Activated T-helper 17 cell treated with anti-CD3 and anti-CD28 coated beads, Interleukin-2, amount 50 U/mL, for 72 hours (primary cell): Measurements from ENCODE around the gene MEP1B. TPM values are rescaled to one million over a fixed set of nuclear protein-coding genes. Genes with fewer than 3 reads are reported as not detected.
"Not testable (repeated sequence)": the region's sequence is repeated elsewhere in the genome, so short reads cannot be mapped to it uniquely, and the experiment has no call there.

Experiments used
- ATAC-seq: fragments of 150-1000 bp; cut with Tn5 transposase; replicated peaks from 2 replicates; pipeline ENCODE4 v1.10.0; 2021; ENCODE audit warnings: mild to moderate bottlenecking, moderate library complexity
- H3K27ac Mint-ChIP-seq: one replicate; pipeline ENCODE4 v1.8.0; 2022; ENCODE audit warnings: mixed read lengths
- H3K27me3 Mint-ChIP-seq: one replicate; pipeline ENCODE4 v1.8.0; 2022; ENCODE audit warnings: mixed read lengths
- H3K36me3 Mint-ChIP-seq: one replicate; pipeline ENCODE4 v1.8.0; 2022; ENCODE audit warnings: low read depth, mild to moderate bottlenecking, mixed read lengths
- H3K4me1 Mint-ChIP-seq: one replicate; pipeline ENCODE4 v1.8.0; 2022; ENCODE audit warnings: mixed read lengths
- H3K4me3 Mint-ChIP-seq: one replicate; pipeline ENCODE4 v1.8.0; 2022; ENCODE audit warnings: mild to moderate bottlenecking, mixed read lengths
- H3K9me3 Mint-ChIP-seq: one replicate; pipeline ENCODE4 v1.8.0; 2022; ENCODE audit warnings: mixed read lengths
- total RNA-seq, 2 donors: library from RNA; stranded (reverse); gene quantifications; one replicate each; pipeline ENCODE4 v1.2.3, GENCODE V29; 2022

Gene MEP1B
- total RNA-seq, 2 donors from 2014 or later = 0.11 to 0.13 TPM

GRCh38 chr18:32183503-32183902 lies 6.3 kb upstream of the MEP1B start:
- no peak overlapping the region for H3K27ac Mint-ChIP-seq
- no peaks in the 10 kb centered on the region for H3K36me3 Mint-ChIP-seq
- H3K4me1 Mint-ChIP-seq = no peaks in the 10 kb centered on the region
- peaks cover 16% of the 10 kb centered on the region for H3K27me3 Mint-ChIP-seq
- H3K4me3 Mint-ChIP-seq = no peak overlapping the region
- ATAC-seq = no peak
- peaks cover 9% of the 10 kb centered on the region for H3K9me3 Mint-ChIP-seq

- H3K4me1 Mint-ChIP-seq = no peaks in the 10 kb centered on the region
- H3K4me3 Mint-ChIP-seq = no peak overlapping the region
- ATAC-seq = no peak
- peaks cover 22% of the 10 kb centered on the region for H3K27me3 Mint-ChIP-seq
- H3K36me3 Mint-ChIP-seq = no peaks in the 10 kb centered on the region
- H3K27ac Mint-ChIP-seq = no peak overlapping the region
- H3K9me3 Mint-ChIP-seq = no peaks in the 10 kb centered on the region
These were observed 370 bp downstream of the MEP1B start for GRCh38 chr18:32190209-32190608.

- Mint-ChIP-seq H3K36me3 (no peaks in the 10 kb centered on the region), H3K4me1 (no peaks in the 10 kb centered on the region), H3K9me3 (no peaks in the 10 kb centered on the region), H3K27me3 (peaks cover 3% of the 10 kb centered on the region), H3K27ac (no peak overlapping the region), H3K4me3 (no peak overlapping the region)
- no peak for ATAC-seq
These were observed 6.3 kb downstream of the MEP1B start for GRCh38 chr18:32195881-32196815.

- no peak for ATAC-seq
- H3K27ac Mint-ChIP-seq = no peak overlapping the region
- H3K4me1 Mint-ChIP-seq = no peaks in the 10 kb centered on the region
- no peaks in the 10 kb centered on the region for H3K9me3 Mint-ChIP-seq
- H3K36me3 Mint-ChIP-seq = no peaks in the 10 kb centered on the region
- no peak overlapping the region for H3K4me3 Mint-ChIP-seq
- peaks cover 3% of the 10 kb centered on the region for H3K27me3 Mint-ChIP-seq
These were observed 10.9 kb downstream of the MEP1B start for GRCh38 chr18:32200766-32201165.

GRCh38 chr18:32201948-32202672 lies 12.3 kb downstream of the MEP1B start:
- no peak for ATAC-seq
- H3K27ac Mint-ChIP-seq = no peak overlapping the region
- no peaks in the 10 kb centered on the region for H3K36me3 Mint-ChIP-seq
- no peak overlapping the region for H3K4me3 Mint-ChIP-seq
- no peaks in the 10 kb centered on the region for H3K9me3 Mint-ChIP-seq
- no peaks in the 10 kb centered on the region for H3K4me1 Mint-ChIP-seq
- peaks cover 5% of the 10 kb centered on the region for H3K27me3 Mint-ChIP-seq

- H3K4me1 Mint-ChIP-seq = no peaks in the 10 kb centered on the region
- no peak for ATAC-seq
- no peak overlapping the region for H3K27ac Mint-ChIP-seq
- H3K4me3 Mint-ChIP-seq = no peak overlapping the region
- no peaks in the 10 kb centered on the region for H3K9me3 Mint-ChIP-seq
- peaks cover 15% of the 10 kb centered on the region for H3K27me3 Mint-ChIP-seq
- H3K36me3 Mint-ChIP-seq = no peaks in the 10 kb centered on the region
These were observed 18.2 kb downstream of the MEP1B start for GRCh38 chr18:32208023-32208422.

- Mint-ChIP-seq H3K4me1 (no peaks in the 10 kb centered on the region), H3K36me3 (no peaks in the 10 kb centered on the region), H3K9me3 (no peaks in the 10 kb centered on the region), H3K27ac (no peak overlapping the region), H3K27me3 (peaks cover 18% of the 10 kb centered on the region), H3K4me3 (no peak overlapping the region)
- no peak for ATAC-seq
These were observed 18.7 kb downstream of the MEP1B start for GRCh38 chr18:32208577-32208976.

- no peaks in the 10 kb centered on the region for H3K36me3 Mint-ChIP-seq
- H3K4me1 Mint-ChIP-seq = no peaks in the 10 kb centered on the region
- no peak for ATAC-seq
- H3K4me3 Mint-ChIP-seq = no peak overlapping the region
- no peak overlapping the region for H3K27ac Mint-ChIP-seq
- no peaks in the 10 kb centered on the region for H3K9me3 Mint-ChIP-seq
- H3K27me3 Mint-ChIP-seq = peaks cover 18% of the 10 kb centered on the region
These were observed 20.0 kb downstream of the MEP1B start for GRCh38 chr18:32209685-32210445.

GRCh38 chr18:32213693-32214092 lies 23.9 kb downstream of the MEP1B start:
- Mint-ChIP-seq H3K9me3 (no peaks in the 10 kb centered on the region), H3K4me1 (no peaks in the 10 kb centered on the region), H3K27me3 (peaks cover 10% of the 10 kb centered on the region), H3K36me3 (no peaks in the 10 kb centered on the region), H3K4me3 (no peak overlapping the region), H3K27ac (no peak overlapping the region)
- no peak for ATAC-seq

- no peaks in the 10 kb centered on the region for H3K9me3 Mint-ChIP-seq
- no peaks in the 10 kb centered on the region for H3K36me3 Mint-ChIP-seq
- ATAC-seq = no peak
- H3K4me3 Mint-ChIP-seq = no peak overlapping the region
- no peaks in the 10 kb centered on the region for H3K4me1 Mint-ChIP-seq
- H3K27ac Mint-ChIP-seq = no peak overlapping the region
- peaks cover 3% of the 10 kb centered on the region for H3K27me3 Mint-ChIP-seq
These were observed 26.6 kb downstream of the MEP1B start for GRCh38 chr18:32216390-32216789.

- H3K27ac Mint-ChIP-seq = no peak overlapping the region
- H3K4me3 Mint-ChIP-seq = no peak overlapping the region
- ATAC-seq = no peak
- H3K4me1 Mint-ChIP-seq = no peaks in the 10 kb centered on the region
- H3K27me3 Mint-ChIP-seq = peaks cover 4% of the 10 kb centered on the region
- no peaks in the 10 kb centered on the region for H3K36me3 Mint-ChIP-seq
- H3K9me3 Mint-ChIP-seq = no peaks in the 10 kb centered on the region
These were observed 29.7 kb downstream of the MEP1B start for GRCh38 chr18:32219431-32220018.

GRCh38 chr18:32233348-32233747 lies 43.5 kb downstream of the MEP1B start:
- not testable (repeated sequence) for ATAC-seq, H3K27ac Mint-ChIP-seq, H3K9me3 Mint-ChIP-seq, H3K4me3 Mint-ChIP-seq, H3K36me3 Mint-ChIP-seq, H3K4me1 Mint-ChIP-seq
- peaks cover 10% of the 10 kb centered on the region for H3K27me3 Mint-ChIP-seq

- no peaks in the 10 kb centered on the region for H3K36me3 Mint-ChIP-seq
- H3K27ac Mint-ChIP-seq = no peak overlapping the region
- H3K4me1 Mint-ChIP-seq = no peaks in the 10 kb centered on the region
- H3K4me3 Mint-ChIP-seq = no peak overlapping the region
- H3K27me3 Mint-ChIP-seq = peaks cover 13% of the 10 kb centered on the region
- peaks cover 3% of the 10 kb centered on the region for H3K9me3 Mint-ChIP-seq
- ATAC-seq = no peak
These were observed 47.2 kb downstream of the MEP1B start for GRCh38 chr18:32237049-32237448.

- H3K4me1 Mint-ChIP-seq = no peaks in the 10 kb centered on the region
- H3K36me3 Mint-ChIP-seq = no peaks in the 10 kb centered on the region
- H3K27me3 Mint-ChIP-seq = peaks cover 11% of the 10 kb centered on the region
- no peak overlapping the region for H3K4me3 Mint-ChIP-seq
- no peak overlapping the region for H3K27ac Mint-ChIP-seq
- ATAC-seq = no peak
- peaks cover 3% of the 10 kb centered on the region for H3K9me3 Mint-ChIP-seq
These were observed 48.9 kb downstream of the MEP1B start for GRCh38 chr18:32238635-32239268.
